ENCODE results near the gene FFAR4.
"Not testable (repeated sequence)": the region's sequence is repeated elsewhere in the genome, so short reads cannot be mapped to it uniquely, and the experiment has no call there.

Gene FFAR4

GRCh38 chr10:93566435-93567276 lies at the start of gene FFAR4:
Gene FFAR4, plus strand, starts transcription at chr10:93566665. Its CDS starts 56 bp downstream, at chr10:93566721.
- DNase-seq, result peak; percentile 25

- no peak for DNase-seq
Observed at GRCh38 chr10:93518531-93518930, 47.9 kb upstream of the FFAR4 start.

- no peak for DNase-seq
Observed at GRCh38 chr10:93535293-93535692, 31.2 kb upstream of the FFAR4 start.

GRCh38 chr10:93540871-93541270 lies 25.6 kb upstream of the FFAR4 start:
- DNase-seq, result not testable (repeated sequence)

GRCh38 chr10:93541402-93542357 lies 24.8 kb upstream of the FFAR4 start:
- DNase-seq, result peak; percentile 51

GRCh38 chr10:93542358-93542791 lies 24.1 kb upstream of the FFAR4 start:
- peak; percentile 84 for DNase-seq

GRCh38 chr10:93546995-93547394 lies 19.5 kb upstream of the FFAR4 start:
- DNase-seq, result not testable (repeated sequence)

- no peak for DNase-seq
Observed at GRCh38 chr10:93547522-93547921, 18.9 kb upstream of the FFAR4 start.

- no peak for DNase-seq
Observed at GRCh38 chr10:93548376-93549071, 17.9 kb upstream of the FFAR4 start.

GRCh38 chr10:93550606-93551005 lies 15.9 kb upstream of the FFAR4 start:
- DNase-seq, result no peak

GRCh38 chr10:93552780-93553179 lies 13.7 kb upstream of the FFAR4 start:
- DNase-seq, result no peak

GRCh38 chr10:93553482-93554315 lies 12.8 kb upstream of the FFAR4 start:
- DNase-seq, result no peak

GRCh38 chr10:93554316-93554663 lies 12.2 kb upstream of the FFAR4 start:
- DNase-seq, result no peak

GRCh38 chr10:93554760-93555432 lies 11.6 kb upstream of the FFAR4 start:
- peak; percentile 62 for DNase-seq

- DNase-seq, result no peak
Observed at GRCh38 chr10:93559490-93559889, 7.0 kb upstream of the FFAR4 start.

GRCh38 chr10:93560541-93560940 lies 5.9 kb upstream of the FFAR4 start:
- DNase-seq, result no peak

GRCh38 chr10:93565446-93565845 lies 1.0 kb upstream of the FFAR4 start:
- no peak for DNase-seq

- DNase-seq, result no peak
Observed at GRCh38 chr10:93567277-93568104, 1.0 kb downstream of the FFAR4 start.

GRCh38 chr10:93568105-93568390 lies 1.6 kb downstream of the FFAR4 start:
- DNase-seq, result no peak

GRCh38 chr10:93570383-93570782 lies 3.9 kb downstream of the FFAR4 start:
- no peak for DNase-seq

GRCh38 chr10:93572606-93573005 lies 6.1 kb downstream of the FFAR4 start:
- no peak for DNase-seq

All from NCI-H510A treated with DMSO at 0.1 percent for 48 hours (cell line).